Right renal pelvis (tissue), 4 donors: ENCODE measurements around the gene WDR11. TPM values are rescaled to one million over a fixed set of nuclear protein-coding genes. Genes with fewer than 3 reads are reported as not detected.

Experiments used
- DNase-seq, 4 donors: peaks; one replicate each; pipeline ENCODE4 v3.0.0-alpha.2; 2013; ENCODE audit warnings: low read depth in 4 of 4, low spot score in 3 of 4, missing footprints in 1 of 4
- polyA plus RNA-seq, 4 donors: library from polyadenylated mRNA; unstranded; fragments of 120-200 nt; gene quantifications; one replicate each; pipeline ENCODE4 v1.2.1, GENCODE V29; 2013; ENCODE audit not compliant: insufficient read length in 4 of 4

WDR11 gene
- polyA plus RNA-seq = 10 to 100 TPM; 59.5 to 77.9 (median 69.1) TPM

GRCh38 chr10:120850911-120851865 lies at the start of gene WDR11:
TSS of gene WDR11 (plus strand) at chr10:120851362. CDS start at chr10:120851421, 59 bp downstream.
- peak; percentile 74 to 84 (median 81) for DNase-seq

GRCh38 chr10:120802935-120803334 lies 48.2 kb upstream of the WDR11 start:
- no peak for DNase-seq

- DNase-seq = no peak
Observed at GRCh38 chr10:120803972-120804371, 47.2 kb upstream of the WDR11 start.

GRCh38 chr10:120805014-120805812 lies 45.9 kb upstream of the WDR11 start:
- no peak for DNase-seq

- DNase-seq = no peak
Observed at GRCh38 chr10:120806081-120806480, 45.1 kb upstream of the WDR11 start.

- DNase-seq = no peak
Observed at GRCh38 chr10:120810298-120810697, 40.9 kb upstream of the WDR11 start.

GRCh38 chr10:120813085-120813484 lies 38.1 kb upstream of the WDR11 start:
- DNase-seq = no peak

- no peak for DNase-seq
Observed at GRCh38 chr10:120818301-120818700, 32.9 kb upstream of the WDR11 start.

GRCh38 chr10:120819366-120819765 lies 31.8 kb upstream of the WDR11 start:
- DNase-seq = no peak

GRCh38 chr10:120823266-120823665 lies 27.9 kb upstream of the WDR11 start:
- DNase-seq = no peak

- no peak for DNase-seq
Observed at GRCh38 chr10:120824881-120825309, 26.3 kb upstream of the WDR11 start.

GRCh38 chr10:120825878-120826769 lies 25.0 kb upstream of the WDR11 start:
- DNase-seq = no peak

- no peak for DNase-seq
Observed at GRCh38 chr10:120827251-120827875, 23.8 kb upstream of the WDR11 start.

- no peak for DNase-seq
Observed at GRCh38 chr10:120828763-120829319, 22.3 kb upstream of the WDR11 start.

- no peak for DNase-seq
Observed at GRCh38 chr10:120832106-120832505, 19.1 kb upstream of the WDR11 start.

GRCh38 chr10:120833222-120833928 lies 17.8 kb upstream of the WDR11 start:
- no peak for DNase-seq

GRCh38 chr10:120835603-120836002 lies 15.6 kb upstream of the WDR11 start:
- no peak for DNase-seq

GRCh38 chr10:120838941-120839340 lies 12.2 kb upstream of the WDR11 start:
- DNase-seq = no peak
